B cell (primary cell): ENCODE measurements around the gene SYNC. TPM values are rescaled to one million over a fixed set of nuclear protein-coding genes. Genes with fewer than 3 reads are reported as not detected.

Experiments
- ATAC-seq: fragments of 200-7000 bp; cut with Tn5 transposase; one replicate; pipeline ENCODE4 v1.10.0; 2021; ENCODE audit warnings: low read depth, mild to moderate bottlenecking, moderate number of reproducible peaks, moderate library complexity
- CTCF ChIA-PET: fragments of 350-600 bp; sonication (Branson Sonifier 250); formaldehyde crosslinking; loops from one replicate; lab custom pipeline; 2021; ENCODE audit warnings: antibody characterized with exemption, inconsistent platforms; lab: Charles Lee
- POLR2A ChIA-PET: fragments of 350-600 bp; sonication (Branson Sonifier 250); formaldehyde crosslinking; loops from one replicate; lab custom pipeline; 2021; ENCODE audit warnings: antibody characterized with exemption; lab: Charles Lee
- DNase-seq: peaks from one replicate; pipeline ENCODE4 v3.0.0; 2013
- H2AFZ ChIP-seq: 2 replicates; pipeline ENCODE4 v1.6.1; 2012; ENCODE audit warnings: mild to moderate bottlenecking, low read depth, low read length; ENCODE audit not compliant: insufficient read depth, poor library complexity, severe bottlenecking
- H3K27ac ChIP-seq, 2 donors: 1 replicate in 1 of 2; 2 replicates in 1 of 2; pipeline ENCODE4 v1.5.1; 2012 to 2013; ENCODE audit warnings: low read length in 2 of 2, mild to moderate bottlenecking in 2 of 2, moderate library complexity in 1 of 2
- H3K27me3 ChIP-seq, 4 experiments: fragments of 200-600 bp in 1 of 4; sonication (generic) in 1 of 4; replicated peaks in 1 of 4; 1 replicate in 2 of 4; 2 replicates in 2 of 4; pipeline versions ENCODE4 v1.6.1 to v1.7.0; 2013 to 2016; ENCODE audit warnings: low read length in 3 of 4, mild to moderate bottlenecking in 2 of 4, mixed read lengths in 1 of 4, moderate library complexity in 1 of 4; ENCODE audit not compliant: insufficient read depth in 4 of 4, control insufficient read depth in 3 of 4; ENCODE audit errors: control extremely low read depth in 1 of 4
- H3K36me3 ChIP-seq, 2 experiments: replicated peaks in 1 of 2; 1 replicate in 1 of 2; 2 replicates in 1 of 2; pipeline versions ENCODE4 v1.6.1 to v1.7.1; 2013; ENCODE audit warnings: low read length in 1 of 2; ENCODE audit not compliant: insufficient read depth in 2 of 2, control insufficient read depth in 1 of 2; ENCODE audit errors: control extremely low read depth in 1 of 2, extremely low read depth in 1 of 2
- H3K4me1 ChIP-seq, 2 donors: fragments of 200-600 bp in 1 of 2; sonication (generic) in 1 of 2; 1 replicate in 1 of 2; 2 replicates in 1 of 2; pipeline versions ENCODE4 v1.5.1 to v1.6.1; 2013 to 2017; ENCODE audit warnings: low read length in 2 of 2; ENCODE audit not compliant: control insufficient read depth in 2 of 2, insufficient read depth in 2 of 2
- H3K4me2 ChIP-seq: replicated peaks from 2 replicates; pipeline ENCODE3; 2012; ENCODE audit warnings: mild to moderate bottlenecking, low read depth, low read length; ENCODE audit not compliant: poor library complexity, severe bottlenecking
- H3K4me3 ChIP-seq, 5 experiments: fragments of 200-600 bp in 1 of 5; sonication (generic) in 1 of 5; 1 replicate in 3 of 5; 2 replicates in 2 of 5; pipeline versions ENCODE4 v1.5.1 to v1.7.0; 2011 to 2016; ENCODE audit warnings: low read length in 4 of 5, mild to moderate bottlenecking in 4 of 5, low read depth in 2 of 5, control low read depth in 1 of 5, moderate library complexity in 1 of 5; ENCODE audit not compliant: insufficient read depth in 1 of 5; ENCODE audit errors: control extremely low read depth in 1 of 5, extremely low read depth in 1 of 5
- H3K79me2 ChIP-seq: fragments of 200-600 bp; sonication (generic); one replicate; pipeline ENCODE4 v1.6.0; 2016; ENCODE audit warnings: low read length; ENCODE audit not compliant: control insufficient read depth, insufficient read depth
- H3K9ac ChIP-seq: fragments of 200-600 bp; sonication (generic); 2 replicates; pipeline ENCODE4 v1.6.1; 2017; ENCODE audit warnings: mild to moderate bottlenecking, low read length, moderate library complexity
- H3K9me3 ChIP-seq, 3 donors: one replicate each; pipeline versions ENCODE4 v1.6.1 to v1.7.1; 2013; ENCODE audit warnings: low read length in 2 of 3; ENCODE audit not compliant: control insufficient read depth in 2 of 3, insufficient read depth in 1 of 3; ENCODE audit errors: control extremely low read depth in 1 of 3
- H4K20me1 ChIP-seq: 2 replicates; pipeline ENCODE4 v1.6.0; 2012; ENCODE audit warnings: mild to moderate bottlenecking, low read length; ENCODE audit not compliant: insufficient read depth, control insufficient read depth, poor library complexity, severe bottlenecking
- H3K27ac Mint-ChIP-seq: one replicate; pipeline ENCODE4 v1.8.0; 2021; ENCODE audit warnings: mixed read lengths
- H3K27me3 Mint-ChIP-seq: one replicate; pipeline ENCODE4 v1.8.0; 2021; ENCODE audit warnings: mixed read lengths
- H3K4me1 Mint-ChIP-seq: one replicate; pipeline ENCODE4 v1.8.0; 2021; ENCODE audit warnings: mixed read lengths
- H3K4me3 Mint-ChIP-seq: one replicate; pipeline ENCODE4 v1.8.0; 2021; ENCODE audit warnings: mixed read lengths
- H3K9me3 Mint-ChIP-seq: one replicate; pipeline ENCODE4 v1.8.0; 2022; ENCODE audit warnings: mixed read lengths; ENCODE audit not compliant: insufficient read depth
- EZH2 ChIP-seq: IDR thresholded peaks from 2 replicates; pipeline ENCODE4 v1.6.1; 2012; ENCODE audit warnings: borderline replicate concordance, low read depth, mild to moderate bottlenecking, moderate library complexity, low read length; ENCODE audit not compliant: insufficient read depth, poor library complexity, severe bottlenecking
- WGBS: methylation state at CpG from one replicate; pipeline ENCODE4 v1.1.5; 2013; ENCODE audit warnings: missing lambda C conversion rate; ENCODE audit not compliant: insufficient coverage; 5-methylcytosine and 5-hydroxymethylcytosine counted together
- intact Hi-C: fragments of 100-400 bp; cut with micrococcal nuclease; formaldehyde crosslinking; loops from one replicate; pipeline ENCODE4 v1.10.0; 2022
- polyA plus RNA-seq: library from polyadenylated mRNA; depleted of rRNA; stranded (reverse); fragments of >200 nt; gene quantifications from 2 replicates; pipeline ENCODE4 v1.2.3, GENCODE V29; 2012
- total RNA-seq, 2 donors: library from RNA; stranded (reverse); fragments of 120-200 nt in 1 of 2; gene quantifications; 1 replicate in 1 of 2; 2 replicates in 1 of 2; pipeline versions ENCODE4 v1.2.3 to v1.2.4, GENCODE V29; 2013 to 2022
- TF ChIP-seq, protein P1 (sequence below): fragments of 200-600 bp; IDR thresholded peaks from one replicate; pipeline ENCODE4 v1.8.0; 2022; ENCODE audit warnings: antibody characterized with exemption, mild to moderate bottlenecking

SYNC gene
- total and polyA plus RNA-seq, 2 donors (not counting 1 experiment from before 2014, with no cell fraction given): not detected

DNA sequence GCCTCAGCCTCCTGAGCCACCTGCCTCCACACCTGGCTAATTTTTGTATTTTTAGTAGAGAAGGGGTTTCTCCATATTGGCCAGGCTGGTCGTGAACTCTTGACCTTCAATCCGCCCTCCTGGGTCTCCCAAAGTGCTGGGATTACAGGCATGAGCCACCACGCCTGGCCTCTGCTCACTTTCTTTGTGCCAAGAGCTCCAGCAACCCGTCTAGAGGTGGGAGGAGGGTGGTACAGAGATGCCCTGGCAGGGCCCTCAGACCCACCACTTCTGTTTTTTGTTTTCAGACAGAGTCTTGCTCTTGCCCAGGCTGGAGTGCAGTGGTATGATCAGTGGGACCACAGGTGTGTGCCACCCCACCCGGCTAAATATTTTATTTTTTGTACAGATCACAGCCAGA, 6.9 kb upstream of the SYNC start:
- Histone ChIP-seq H3K27me3 (peaks cover 0 to 13% (median 3%) of the 10 kb centered on the region in 4 experiments), H3K27ac (no peak overlapping the region), H3K9ac (no peak overlapping the region), H3K4me1 (peaks cover 6 to 7% of the 10 kb centered on the region in 2 donors), H3K36me3 (no peaks in the 10 kb centered on the region), H4K20me1 (no peaks in the 10 kb centered on the region), H3K9me3 (no peaks in the 10 kb centered on the region), H3K4me2 (no peak overlapping the region), H3K4me3 (no peak overlapping the region), H3K79me2 (no peaks in the 10 kb centered on the region), H2AFZ (no peak overlapping the region)
- Mint-ChIP-seq H3K4me3 (no peak overlapping the region), H3K27me3 (peaks cover 21% of the 10 kb centered on the region), H3K27ac (no peak overlapping the region), H3K4me1 (peaks cover 5% of the 10 kb centered on the region), H3K9me3 (no peaks in the 10 kb centered on the region)
- ChIA-PET CTCF (interaction anchor here (1.3 to 4.2 kb wide), 2 partner anchors 11 to 64 kb away, joined by 3 to 75 read pairs; no protein-coding TSS in a partner anchor), POLR2A (no interaction called here)
- ATAC-seq (no peak), DNase-seq (no peak)
- no peak for TF ChIP-seq EZH2
- TF ChIP-seq, protein P1, sequence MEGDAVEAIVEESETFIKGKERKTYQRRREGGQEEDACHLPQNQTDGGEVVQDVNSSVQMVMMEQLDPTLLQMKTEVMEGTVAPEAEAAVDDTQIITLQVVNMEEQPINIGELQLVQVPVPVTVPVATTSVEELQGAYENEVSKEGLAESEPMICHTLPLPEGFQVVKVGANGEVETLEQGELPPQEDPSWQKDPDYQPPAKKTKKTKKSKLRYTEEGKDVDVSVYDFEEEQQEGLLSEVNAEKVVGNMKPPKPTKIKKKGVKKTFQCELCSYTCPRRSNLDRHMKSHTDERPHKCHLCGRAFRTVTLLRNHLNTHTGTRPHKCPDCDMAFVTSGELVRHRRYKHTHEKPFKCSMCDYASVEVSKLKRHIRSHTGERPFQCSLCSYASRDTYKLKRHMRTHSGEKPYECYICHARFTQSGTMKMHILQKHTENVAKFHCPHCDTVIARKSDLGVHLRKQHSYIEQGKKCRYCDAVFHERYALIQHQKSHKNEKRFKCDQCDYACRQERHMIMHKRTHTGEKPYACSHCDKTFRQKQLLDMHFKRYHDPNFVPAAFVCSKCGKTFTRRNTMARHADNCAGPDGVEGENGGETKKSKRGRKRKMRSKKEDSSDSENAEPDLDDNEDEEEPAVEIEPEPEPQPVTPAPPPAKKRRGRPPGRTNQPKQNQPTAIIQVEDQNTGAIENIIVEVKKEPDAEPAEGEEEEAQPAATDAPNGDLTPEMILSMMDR: no peak
- WGBS: 86% methylated on average over 3 of the region's 5 CpGs
- intact Hi-C loops: no loop called here

DNA sequence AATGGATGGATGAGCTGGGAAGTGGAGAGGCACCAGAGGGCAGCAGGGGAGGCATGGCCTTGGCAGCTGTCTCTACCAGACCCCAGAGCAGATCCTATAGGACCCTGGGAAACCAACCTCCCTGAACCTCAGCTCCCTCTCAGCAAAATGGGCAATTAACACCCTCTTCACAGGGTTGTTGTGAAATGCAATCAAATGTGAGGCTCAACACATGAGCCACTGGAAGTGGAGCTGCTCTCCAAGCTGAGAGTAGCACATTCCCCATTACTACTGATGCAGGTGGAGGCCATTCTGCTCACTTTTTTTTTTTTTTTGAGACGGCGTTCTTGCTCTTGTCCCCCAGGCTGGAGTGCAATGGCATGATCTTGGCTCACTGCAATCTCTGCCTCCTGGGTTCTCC, 6.5 kb upstream of the SYNC start:
- Histone ChIP-seq H4K20me1 (no peaks in the 10 kb centered on the region), H3K4me2 (no peak overlapping the region), H3K9ac (no peak overlapping the region), H3K36me3 (no peaks in the 10 kb centered on the region), H3K27me3 (peaks cover 0 to 17% (median 5%) of the 10 kb centered on the region in 4 experiments), H3K4me1 (peaks cover 7% of the 10 kb centered on the region in 2 donors), H3K4me3 (no peak overlapping the region), H2AFZ (no peak overlapping the region), H3K79me2 (no peaks in the 10 kb centered on the region), H3K9me3 (no peaks in the 10 kb centered on the region), H3K27ac (no peak overlapping the region)
- no peaks in the 10 kb centered on the region for H3K9me3 Mint-ChIP-seq
- DNase-seq (no peak), ATAC-seq (no peak)
- ChIA-PET CTCF (interaction anchor here (0.7 to 1.3 kb wide), 4 partner anchors 11 to 374 kb away, joined by 3 to 5 read pairs (median 4); no protein-coding TSS in a partner anchor), POLR2A (no interaction called here)
- intact Hi-C loops: no loop called here
- H3K27ac Mint-ChIP-seq: no peak overlapping the region
- TF ChIP-seq EZH2: no peak
- TF ChIP-seq, protein P1: no peak
- no peak overlapping the region for H3K4me3 Mint-ChIP-seq
- WGBS: no CpG with 5 or more reads among the region's 2 CpGs
- peaks cover 22% of the 10 kb centered on the region for H3K27me3 Mint-ChIP-seq
- peaks cover 7% of the 10 kb centered on the region for H3K4me1 Mint-ChIP-seq
